Activated T-cell treated with anti-CD3 and anti-CD28 coated beads, Interleukin-2, amount 50 U/mL, for 4 hours (primary cell): ENCODE results near the gene BACH2. TPM values are rescaled to one million over a fixed set of nuclear protein-coding genes. Genes with fewer than 3 reads are reported as not detected.

Experiments
- ATAC-seq, 2 donors: fragments of 200-7000 bp; cut with Tn5 transposase; one replicate each; pipeline ENCODE4 v1.10.0; 2021
- DNase-seq: peaks from one replicate; pipeline ENCODE4 v3.0.0-alpha.2; 2020
- H3K27me3 Mint-ChIP-seq: one replicate; pipeline ENCODE4 v1.8.0; 2021; ENCODE audit warnings: low read depth, mixed read lengths
- H3K36me3 Mint-ChIP-seq: one replicate; pipeline ENCODE4 v1.8.0; 2022; ENCODE audit warnings: mixed read lengths; ENCODE audit not compliant: insufficient read depth
- H3K4me1 Mint-ChIP-seq: one replicate; pipeline ENCODE4 v1.8.0; 2021; ENCODE audit warnings: low read depth, mixed read lengths
- H3K4me3 Mint-ChIP-seq: one replicate; pipeline ENCODE4 v1.8.0; 2021; ENCODE audit warnings: mild to moderate bottlenecking, moderate library complexity, mixed read lengths
- H3K9me3 Mint-ChIP-seq: one replicate; pipeline ENCODE4 v1.8.0; 2021; ENCODE audit warnings: mixed read lengths
- total RNA-seq, 3 donors: library from RNA; stranded (reverse); gene quantifications; one replicate each; pipeline ENCODE4 v1.2.1, GENCODE V29; 2021

The BACH2 gene
- total RNA-seq, 3 donors from 2014 or later = 96.5 to 118 (median 111) TPM

- ATAC-seq (no peak), DNase-seq (no peak)
- Mint-ChIP-seq H3K36me3 (peaks cover 57% of the 10 kb centered on the region), H3K4me3 (peak overlapping the region; percentile 49), H3K9me3 (peaks cover 3% of the 10 kb centered on the region), H3K27me3 (no peaks in the 10 kb centered on the region), H3K4me1 (peaks cover 77% of the 10 kb centered on the region)
Observed at GRCh38 chr6:90028066-90028778, 268.4 kb downstream of the BACH2 start.

GRCh38 chr6:90026216-90026615 lies 270.4 kb downstream of the BACH2 start:
- DNase-seq (no peak), ATAC-seq (no peak)
- Mint-ChIP-seq H3K4me1 (peaks cover 83% of the 10 kb centered on the region), H3K27me3 (no peaks in the 10 kb centered on the region), H3K36me3 (peaks cover 59% of the 10 kb centered on the region), H3K9me3 (peaks cover 3% of the 10 kb centered on the region), H3K4me3 (peak overlapping the region; percentile 64)

GRCh38 chr6:90025523-90026061 lies 271.1 kb downstream of the BACH2 start:
- peak; percentile 96 for ATAC-seq
- Mint-ChIP-seq H3K4me1 (peaks cover 87% of the 10 kb centered on the region), H3K27me3 (no peaks in the 10 kb centered on the region), H3K9me3 (peaks cover 3% of the 10 kb centered on the region), H3K4me3 (peak overlapping the region; percentile 64), H3K36me3 (peaks cover 64% of the 10 kb centered on the region)
- peak; percentile 36 for DNase-seq

GRCh38 chr6:90024633-90025032 lies 272.0 kb downstream of the BACH2 start:
- no peak for ATAC-seq
- DNase-seq = no peak
- H3K4me3 Mint-ChIP-seq = peak overlapping the region; percentile 53
- no peaks in the 10 kb centered on the region for H3K27me3 Mint-ChIP-seq
- peaks cover 3% of the 10 kb centered on the region for H3K9me3 Mint-ChIP-seq
- peaks cover 84% of the 10 kb centered on the region for H3K4me1 Mint-ChIP-seq
- peaks cover 64% of the 10 kb centered on the region for H3K36me3 Mint-ChIP-seq

GRCh38 chr6:90021711-90022110 lies 274.9 kb downstream of the BACH2 start:
- Mint-ChIP-seq H3K27me3 (no peaks in the 10 kb centered on the region), H3K36me3 (peaks cover 62% of the 10 kb centered on the region), H3K9me3 (peaks cover 3% of the 10 kb centered on the region), H3K4me1 (peaks cover 70% of the 10 kb centered on the region), H3K4me3 (no peak overlapping the region)
- ATAC-seq = no peak
- no peak for DNase-seq

GRCh38 chr6:90020746-90021145 lies 275.9 kb downstream of the BACH2 start:
- DNase-seq (no peak), ATAC-seq (no peak)
- Mint-ChIP-seq H3K9me3 (peaks cover 3% of the 10 kb centered on the region), H3K4me1 (peaks cover 65% of the 10 kb centered on the region), H3K36me3 (peaks cover 63% of the 10 kb centered on the region), H3K4me3 (no peak overlapping the region), H3K27me3 (no peaks in the 10 kb centered on the region)

- no peak for DNase-seq
- Mint-ChIP-seq H3K9me3 (no peaks in the 10 kb centered on the region), H3K4me1 (peaks cover 53% of the 10 kb centered on the region), H3K4me3 (no peak overlapping the region), H3K36me3 (peaks cover 55% of the 10 kb centered on the region), H3K27me3 (no peaks in the 10 kb centered on the region)
- ATAC-seq = no peak
Observed at GRCh38 chr6:90019216-90019615, 277.4 kb downstream of the BACH2 start.

GRCh38 chr6:90015883-90016282 lies 280.8 kb downstream of the BACH2 start:
- ATAC-seq (no peak), DNase-seq (no peak)
- Mint-ChIP-seq H3K4me1 (peaks cover 32% of the 10 kb centered on the region), H3K27me3 (no peaks in the 10 kb centered on the region), H3K36me3 (peaks cover 50% of the 10 kb centered on the region), H3K4me3 (no peak overlapping the region), H3K9me3 (no peaks in the 10 kb centered on the region)

- peak; percentile 77 to 81 for ATAC-seq
- Mint-ChIP-seq H3K9me3 (no peaks in the 10 kb centered on the region), H3K4me3 (peak overlapping the region; percentile 22), H3K4me1 (peaks cover 39% of the 10 kb centered on the region), H3K27me3 (no peaks in the 10 kb centered on the region), H3K36me3 (peaks cover 55% of the 10 kb centered on the region)
- no peak for DNase-seq
Observed at GRCh38 chr6:90008908-90009501, 287.6 kb downstream of the BACH2 start.

GRCh38 chr6:90008189-90008907 lies 288.3 kb downstream of the BACH2 start:
- Mint-ChIP-seq H3K9me3 (no peaks in the 10 kb centered on the region), H3K27me3 (no peaks in the 10 kb centered on the region), H3K4me3 (peak overlapping the region; percentile 22), H3K4me1 (peaks cover 39% of the 10 kb centered on the region), H3K36me3 (peaks cover 51% of the 10 kb centered on the region)
- DNase-seq = no peak
- ATAC-seq = peak; percentile 81 to 86

- ATAC-seq = no peak
- no peaks in the 10 kb centered on the region for H3K27me3 Mint-ChIP-seq
Observed at GRCh38 chr6:90005048-90005827, 291.4 kb downstream of the BACH2 start.

GRCh38 chr6:90004511-90004910 lies 292.1 kb downstream of the BACH2 start:
- no peaks in the 10 kb centered on the region for H3K9me3 Mint-ChIP-seq
- peaks cover 26% of the 10 kb centered on the region for H3K4me1 Mint-ChIP-seq
- no peak overlapping the region for H3K4me3 Mint-ChIP-seq
- H3K36me3 Mint-ChIP-seq = peaks cover 36% of the 10 kb centered on the region
- DNase-seq (no peak), ATAC-seq (no peak)
- no peaks in the 10 kb centered on the region for H3K27me3 Mint-ChIP-seq

More at GRCh38 chr6:90005048-90005827, 291.4 kb downstream of the BACH2 start:
- Mint-ChIP-seq H3K9me3 (no peaks in the 10 kb centered on the region), H3K36me3 (peaks cover 38% of the 10 kb centered on the region), H3K4me3 (no peak overlapping the region), H3K4me1 (peaks cover 31% of the 10 kb centered on the region)
- DNase-seq = no peak

- Mint-ChIP-seq H3K36me3 (peaks cover 31% of the 10 kb centered on the region), H3K9me3 (no peaks in the 10 kb centered on the region), H3K4me3 (no peak overlapping the region), H3K4me1 (peaks cover 20% of the 10 kb centered on the region), H3K27me3 (no peaks in the 10 kb centered on the region)
- no peak for ATAC-seq
- no peak for DNase-seq
Observed at GRCh38 chr6:90003941-90004340, 292.7 kb downstream of the BACH2 start.
